ENCODE results near the gene C3. TPM values are rescaled to one million over a fixed set of nuclear protein-coding genes. Genes with fewer than 3 reads are reported as not detected.
"Not testable (repeated sequence)": the region's sequence is repeated elsewhere in the genome, so short reads cannot be mapped to it uniquely, and the experiment has no call there.

C3 gene
- total RNA-seq, 1 donor from 2014 or later, result 486 TPM

- DNase-seq (ENCODE audit: low spot score), result no peak
Observed at GRCh38 chr19:6692027-6692426, 28.4 kb downstream of the C3 start.

GRCh38 chr19:6691342-6691741 is 29.1 kb downstream of the C3 start:
- no peak for DNase-seq (ENCODE audit: low spot score)

DNA sequence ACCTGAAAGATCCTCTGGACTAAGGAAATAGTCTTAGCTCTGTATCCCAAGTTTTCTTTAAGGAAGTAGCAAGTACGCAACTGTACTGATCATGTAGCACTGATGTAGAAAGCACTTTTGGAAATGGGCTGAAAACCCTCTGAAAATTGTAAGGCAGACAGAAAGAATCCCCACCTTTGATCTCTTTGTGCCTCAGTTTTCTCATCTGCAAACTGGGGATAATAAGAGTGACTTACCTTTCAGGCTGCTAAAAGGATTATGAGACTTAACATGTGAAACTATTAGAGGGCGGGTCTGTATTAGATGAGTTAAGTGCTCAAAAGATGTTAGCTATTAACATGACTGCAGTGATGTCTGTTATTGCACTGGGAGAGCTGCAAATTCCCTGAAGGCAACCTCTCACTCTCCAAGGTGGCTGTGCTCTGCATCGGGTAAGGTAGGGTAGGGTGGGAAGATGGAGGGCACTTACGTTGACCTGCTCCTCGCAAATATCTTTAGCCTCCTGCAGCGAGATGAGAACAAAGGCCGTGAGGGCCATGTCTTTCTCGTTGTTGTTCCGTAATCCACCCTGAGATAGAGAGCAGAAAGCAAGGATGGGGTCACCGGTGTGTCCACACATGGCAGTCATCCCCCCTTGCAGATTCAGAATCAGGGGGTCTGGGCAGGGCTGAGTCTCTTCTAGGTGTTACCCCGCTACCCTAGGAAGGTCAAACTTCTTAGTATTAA is 30.1 kb downstream of the C3 start:
- DNase-seq (ENCODE audit: low spot score), result no peak

- DNase-seq (ENCODE audit: low spot score), result no peak
Observed at GRCh38 chr19:6687114-6687513, 33.3 kb downstream of the C3 start.

DNA sequence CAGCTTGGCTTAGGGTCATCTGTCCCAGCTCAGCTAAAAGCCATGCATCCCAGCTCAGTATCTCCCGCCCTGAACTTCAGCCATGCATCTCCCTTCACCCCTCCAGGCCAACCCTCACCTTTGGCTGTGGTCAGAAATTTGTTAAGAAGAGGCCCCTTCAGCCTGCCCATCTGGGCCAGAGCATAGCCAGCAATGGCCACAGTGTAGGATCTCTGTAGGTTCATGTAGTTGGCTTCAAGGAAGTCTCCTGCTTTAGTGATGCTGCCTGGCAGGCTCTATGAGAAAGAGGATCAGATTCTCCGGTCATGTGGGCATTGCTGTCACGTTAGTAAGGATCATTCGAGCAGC is 33.8 kb downstream of the C3 start:
- DNase-seq (ENCODE audit: low spot score), result no peak

DNA sequence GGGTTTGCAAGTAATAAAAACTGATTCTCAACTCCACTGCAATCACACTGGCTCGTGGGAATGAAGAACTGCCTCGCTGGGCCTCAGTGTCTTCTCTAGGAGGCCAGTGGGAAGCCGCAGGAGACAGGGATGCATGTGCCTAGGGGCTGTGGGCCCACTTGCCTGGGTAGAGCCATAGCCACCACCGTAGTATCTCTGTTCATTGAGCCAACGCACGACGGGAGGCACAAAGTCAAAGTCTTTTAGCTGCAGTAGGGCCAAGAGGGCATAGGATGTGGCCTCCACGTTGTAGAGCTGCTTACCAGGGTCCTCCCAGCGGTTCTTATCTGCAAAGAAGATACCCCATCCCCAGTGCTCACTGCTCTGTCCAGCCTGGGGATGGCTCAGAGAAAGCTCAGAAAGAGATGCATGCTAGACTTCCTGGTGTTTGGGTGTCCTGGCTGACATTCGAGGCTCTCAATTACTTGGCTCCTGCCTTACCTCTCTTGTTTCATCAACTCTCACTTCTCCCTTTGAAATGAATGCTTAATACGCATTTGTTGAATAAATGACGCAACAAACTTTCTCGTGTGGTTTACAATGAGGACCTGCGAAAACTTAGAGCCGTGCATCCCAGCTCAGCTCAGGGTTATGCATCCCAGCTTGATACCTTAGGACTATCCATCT is 34.4 kb downstream of the C3 start:
- no peak for DNase-seq (ENCODE audit: low spot score)

DNA sequence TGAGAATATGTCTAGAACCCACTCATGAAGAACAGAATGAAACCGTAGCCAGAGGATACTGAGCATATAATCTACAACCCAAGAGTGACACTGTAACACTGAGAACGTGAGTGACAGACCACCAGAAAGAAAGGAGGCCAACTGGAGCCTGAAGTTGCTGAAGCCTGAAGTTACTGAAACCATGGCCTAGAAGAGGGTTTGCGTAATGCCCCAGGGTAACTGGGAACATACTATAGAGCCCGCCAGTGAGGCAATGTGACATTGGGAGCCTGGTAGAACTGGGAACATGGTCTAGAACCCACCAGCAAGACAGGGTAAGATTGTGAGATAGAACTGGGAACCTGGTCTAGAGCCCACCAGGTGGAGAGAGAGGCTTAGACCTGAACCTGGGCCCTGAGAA is 35.0 kb downstream of the C3 start:
- DNase-seq (ENCODE audit: low spot score), result no peak

GRCh38 chr19:6683971-6684370 is 36.5 kb downstream of the C3 start:
- DNase-seq (ENCODE audit: low spot score), result no peak

DNA sequence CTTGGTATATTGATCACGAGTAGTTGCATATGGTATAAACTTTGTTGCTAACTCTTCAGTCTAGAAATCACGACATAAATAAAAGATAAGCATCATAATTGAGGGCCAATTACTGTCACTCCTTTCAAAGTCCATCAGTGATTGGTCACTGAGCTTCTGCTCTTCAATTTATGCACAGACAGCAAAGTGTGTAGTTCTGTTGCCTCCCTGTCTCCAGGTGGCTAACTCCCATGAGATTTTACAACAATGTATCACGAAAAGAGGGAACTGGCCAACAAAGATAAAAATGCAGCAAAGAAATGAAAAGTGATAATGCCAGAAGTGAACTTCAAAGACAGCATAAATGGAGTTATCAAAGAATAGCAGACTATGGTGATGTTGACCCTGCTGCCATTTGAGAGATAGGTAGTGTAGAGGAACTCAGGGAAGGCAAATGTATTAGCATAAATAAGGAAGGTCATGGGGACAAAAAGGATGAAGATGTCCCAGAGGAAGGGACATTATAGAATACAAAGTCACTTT is 37.8 kb downstream of the C3 start:
- DNase-seq (ENCODE audit: low spot score), result no peak

- DNase-seq (ENCODE audit: low spot score), result no peak
Observed at GRCh38 chr19:6680141-6680540, 40.3 kb downstream of the C3 start.

DNA sequence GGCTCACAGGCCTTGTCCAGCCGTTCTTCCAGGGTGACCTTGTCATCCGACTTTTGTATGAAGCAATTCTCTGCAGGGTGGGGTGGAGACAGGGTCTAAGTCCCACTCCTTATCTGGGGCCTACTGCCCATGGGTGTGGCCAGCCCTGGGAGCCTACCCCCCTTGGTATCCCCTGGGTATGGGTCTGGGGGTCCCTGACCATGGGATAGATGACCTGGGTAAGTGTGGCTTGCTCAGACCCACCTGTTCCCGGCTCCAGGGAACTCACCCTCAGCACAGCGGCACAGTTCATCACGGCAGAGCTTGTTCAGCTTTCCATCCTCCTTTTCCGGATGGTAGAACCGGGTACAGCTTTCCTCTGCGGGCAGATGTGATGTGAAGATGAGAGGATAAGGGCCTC is 41.3 kb downstream of the C3 start:
- no peak for DNase-seq (ENCODE audit: low spot score)

GRCh38 chr19:6678690-6679109 is 41.8 kb downstream of the C3 start:
- no peak for DNase-seq (ENCODE audit: low spot score)

DNA sequence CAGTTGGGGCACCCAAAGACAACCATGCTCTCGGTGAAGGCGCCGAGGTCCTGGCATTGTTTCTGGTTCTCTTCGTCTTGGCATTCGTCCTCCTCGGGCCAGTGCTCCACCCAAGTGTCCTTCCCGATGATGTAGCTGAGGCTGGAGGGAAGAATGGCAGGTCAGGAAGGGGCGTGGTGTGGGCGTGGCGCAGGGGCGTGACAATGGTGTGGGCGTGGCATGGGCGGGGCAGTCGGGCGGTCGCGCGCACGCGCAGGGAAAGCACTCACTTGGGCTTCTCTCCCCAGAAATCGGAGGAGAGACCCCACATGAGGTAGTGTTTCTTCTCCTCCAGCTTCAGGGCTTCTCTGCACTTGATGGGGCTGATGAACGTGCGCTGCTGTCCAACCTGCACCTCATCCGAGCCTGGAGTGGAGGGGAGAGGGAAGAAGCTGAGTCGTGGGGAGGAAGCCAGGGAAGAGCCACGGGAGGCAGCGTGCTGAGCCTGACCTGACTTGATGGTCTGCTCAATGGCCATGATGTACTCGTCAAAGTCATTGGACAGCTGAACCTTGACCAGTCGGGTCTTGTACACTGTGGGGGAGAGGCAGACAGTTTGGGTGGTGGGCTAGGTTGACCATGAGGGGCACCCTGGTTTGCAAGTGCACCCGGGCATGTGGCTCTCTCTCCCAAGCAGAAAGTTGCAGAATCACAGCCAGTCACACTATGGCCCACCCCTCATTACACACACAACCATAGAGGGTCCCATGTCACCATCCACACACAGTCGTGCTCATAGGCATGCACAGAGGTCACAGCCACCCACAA is 42.4 kb downstream of the C3 start:
- DNase-seq (ENCODE audit: low spot score), result peak; percentile 35

DNA sequence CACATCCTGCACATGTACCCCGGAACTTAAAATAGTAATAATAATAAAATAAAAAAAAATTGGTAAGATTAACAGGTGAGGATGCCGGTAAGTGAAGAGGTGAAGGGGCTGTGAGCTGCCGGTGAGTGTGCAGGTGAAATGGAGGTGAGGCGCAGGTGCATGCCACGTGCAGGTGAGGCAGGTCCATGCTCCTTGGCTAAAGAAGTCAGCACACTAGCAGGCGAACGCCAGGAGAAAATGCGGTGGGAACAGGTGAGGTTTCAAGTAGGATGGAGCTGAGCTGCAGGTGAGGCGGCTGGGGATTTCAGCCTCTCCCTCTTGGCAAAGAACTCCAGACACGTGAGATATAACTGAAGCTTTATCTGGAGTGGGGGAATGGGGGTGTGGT is 43.0 kb downstream of the C3 start:
- DNase-seq (ENCODE audit: low spot score), result no peak

DNA sequence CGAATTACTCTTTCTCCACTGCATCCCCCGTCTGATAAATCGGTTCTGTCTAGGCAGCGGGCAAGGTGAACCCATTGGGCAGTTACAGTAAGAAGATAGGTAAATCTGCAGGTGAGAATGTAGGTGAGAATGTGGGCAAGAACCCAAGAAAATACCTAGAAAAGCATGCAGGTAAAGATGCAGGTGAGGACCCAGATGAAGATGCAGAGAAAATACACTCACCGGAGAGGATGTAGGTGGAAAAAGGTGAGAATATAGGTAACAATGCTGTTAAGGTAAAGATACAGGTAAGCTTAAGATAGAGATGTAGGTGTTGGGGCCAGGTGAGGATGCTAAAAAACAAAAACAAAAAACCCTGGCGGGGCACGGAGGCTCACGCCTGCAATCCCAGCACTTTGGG is 44.2 kb downstream of the C3 start:
- DNase-seq (ENCODE audit: low spot score), result no peak

DNA sequence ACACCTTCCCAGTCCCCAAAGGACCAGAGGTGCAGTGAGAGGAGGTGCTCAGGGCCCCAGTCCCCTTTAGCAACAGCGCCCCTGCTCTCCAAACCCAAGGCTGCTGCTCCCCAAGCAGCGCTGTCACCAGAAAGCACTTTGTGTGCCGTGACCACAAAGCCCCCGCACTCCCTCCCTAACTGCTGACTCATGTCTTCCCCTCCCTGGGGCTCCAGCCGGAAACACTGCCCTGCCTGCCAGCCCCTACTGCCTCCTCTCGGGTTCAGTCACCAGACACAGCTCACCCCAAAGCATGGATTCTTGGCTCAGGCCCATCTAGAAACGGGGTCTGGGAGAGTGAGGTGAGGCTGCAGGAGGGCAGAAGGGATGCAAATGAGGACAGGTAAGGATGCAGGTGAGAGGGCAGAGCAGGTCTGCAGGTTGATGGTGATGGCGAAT is 45.6 kb downstream of the C3 start:
- peak; percentile 77 for DNase-seq (ENCODE audit: low spot score)

- DNase-seq (ENCODE audit: low spot score), result not testable (repeated sequence)
Observed at GRCh38 chr19:6674408-6674807, 46.0 kb downstream of the C3 start.

DNA sequence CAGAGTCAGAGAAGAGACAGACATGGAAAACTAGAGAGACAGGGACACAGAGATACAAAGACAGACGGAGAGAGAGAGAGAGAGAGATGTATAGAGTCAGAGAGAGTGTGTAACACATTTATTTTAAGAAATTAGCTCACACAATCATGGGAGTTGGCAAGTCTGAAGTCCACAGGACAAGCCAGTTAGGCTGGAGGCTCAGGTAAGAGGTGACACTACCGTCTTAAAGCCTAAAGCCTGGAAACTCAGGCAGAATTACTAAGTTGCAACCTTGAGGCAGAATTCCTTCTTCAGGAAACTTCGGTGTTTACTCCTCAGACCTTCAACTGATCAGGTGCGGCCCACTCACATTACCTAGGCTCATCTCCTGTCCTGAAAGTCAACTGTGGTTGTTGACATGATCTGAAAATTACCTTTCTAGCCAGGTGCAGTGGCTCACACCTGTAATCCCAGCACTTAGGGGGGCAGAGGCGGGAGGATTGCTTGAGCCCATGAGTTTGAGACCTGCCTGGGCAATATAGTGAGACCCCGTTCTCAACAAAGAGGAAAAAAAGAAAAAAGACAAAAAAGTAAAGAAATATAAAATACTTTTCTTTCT is 47.7 kb downstream of the C3 start:
- DNase-seq (ENCODE audit: low spot score), result no peak

GRCh38 chr19:6671960-6672359 is 48.5 kb downstream of the C3 start:
- no peak for DNase-seq (ENCODE audit: low spot score)

- no peak for DNase-seq (ENCODE audit: low spot score)
Observed at GRCh38 chr19:6668691-6669090, 51.8 kb downstream of the C3 start.

- DNase-seq (ENCODE audit: low spot score), result no peak
Observed at GRCh38 chr19:6667114-6667627, 53.3 kb downstream of the C3 start.

- DNase-seq (ENCODE audit: low spot score), result no peak
Observed at GRCh38 chr19:6664916-6665315, 55.5 kb downstream of the C3 start.

Data from mucosa of gallbladder (tissue), 1 donor.